PC-9 (cell line): ENCODE results near the gene ECE1.

Experiments used
- CTCF ChIP-seq: fragments of 200-600 bp; sonication (generic); conservative IDR thresholded peaks from 2 replicates; pipeline ENCODE4 v1.6.1; 2017; ENCODE audit warnings: mixed run types, antibody characterized with exemption, mild to moderate bottlenecking, moderate library complexity
- EZH2 ChIP-seq: fragments of 200-600 bp; sonication (generic); IDR thresholded peaks from 2 replicates; pipeline ENCODE4 v1.8.0; 2017; ENCODE audit warnings: antibody characterized with exemption, low read depth

GRCh38 chr1:21261551-21262292, 28.5 kb downstream of the ECE1 start:
- no peak for TF ChIP-seq CTCF
- TF ChIP-seq EZH2: no peak
